T-helper 17 cell (primary cell): ENCODE results near the gene MARCHF7. TPM values are rescaled to one million over a fixed set of nuclear protein-coding genes. Genes with fewer than 3 reads are reported as not detected.
"Not testable (repeated sequence)": the region's sequence is repeated elsewhere in the genome, so short reads cannot be mapped to it uniquely, and the experiment has no call there.

Experiments used
- ATAC-seq: fragments of 150-1000 bp; cut with Tn5 transposase; 2 replicates; pipeline ENCODE4 v1.10.0; 2021; ENCODE audit warnings: mild to moderate bottlenecking, moderate library complexity
- DNase-seq, 3 donors: peaks; one replicate each; pipeline versions ENCODE4 v3.0.0 to v3.0.0-alpha.2; 2020 to 2021
- H3K9me3 ChIP-seq: one replicate; pipeline ENCODE4 v1.7.0; 2013; ENCODE audit warnings: low read length, mild to moderate bottlenecking; ENCODE audit not compliant: control insufficient read depth, poor library complexity, severe bottlenecking
- H3K27ac Mint-ChIP-seq: one replicate; pipeline ENCODE4 v1.8.0; 2022; ENCODE audit warnings: mild to moderate bottlenecking, moderate library complexity, mixed read lengths
- H3K27me3 Mint-ChIP-seq: one replicate; pipeline ENCODE4 v1.8.0; 2022; ENCODE audit warnings: mixed read lengths
- H3K36me3 Mint-ChIP-seq: one replicate; pipeline ENCODE4 v1.8.0; 2022; ENCODE audit warnings: low read depth, mixed read lengths
- H3K4me1 Mint-ChIP-seq: one replicate; pipeline ENCODE4 v1.8.0; 2022; ENCODE audit warnings: mild to moderate bottlenecking, mixed read lengths
- H3K4me3 Mint-ChIP-seq: one replicate; pipeline ENCODE4 v1.8.0; 2022; ENCODE audit warnings: mild to moderate bottlenecking, moderate library complexity, mixed read lengths
- total RNA-seq, 4 donors: library from RNA in 2 of 4; stranded (reverse) in 2 of 4; gene quantifications; one replicate each; pipeline ENCODE4 v1.2.3 and lab custom pipeline; 2022 to 2026

Gene MARCHF7
- total RNA-seq, 2 donors from 2014 or later = 62.0 to 69.4 TPM

DNA sequence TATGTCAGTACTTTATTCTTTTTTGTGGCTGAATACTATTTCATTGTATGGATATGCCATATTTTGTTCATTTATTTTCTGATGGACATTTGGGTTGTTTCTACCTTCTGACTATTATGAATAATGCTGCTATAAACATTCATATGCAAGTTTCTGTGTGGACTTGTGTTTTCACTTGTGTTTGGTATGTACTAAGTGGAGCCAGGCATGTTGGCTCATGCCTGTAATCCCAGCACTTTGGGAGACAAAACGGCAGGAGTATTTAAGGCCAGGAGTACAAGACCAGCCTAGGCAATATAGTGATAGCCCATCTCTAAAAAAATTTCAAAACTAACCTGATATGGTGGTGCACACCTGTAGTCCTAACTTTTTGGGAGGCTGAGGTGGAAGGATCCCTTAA lies 23.3 kb downstream of the MARCHF7 start:
- no peak for DNase-seq
- no peaks in the 10 kb centered on the region for H3K27me3 Mint-ChIP-seq
- no peak for ATAC-seq
- peaks cover 27% of the 10 kb centered on the region for H3K4me1 Mint-ChIP-seq
- H3K9me3 ChIP-seq = no peaks in the 10 kb centered on the region
- peaks cover 4% of the 10 kb centered on the region for H3K36me3 Mint-ChIP-seq
- peak overlapping the region; percentile 17 for H3K27ac Mint-ChIP-seq
- no peak overlapping the region for H3K4me3 Mint-ChIP-seq

DNA sequence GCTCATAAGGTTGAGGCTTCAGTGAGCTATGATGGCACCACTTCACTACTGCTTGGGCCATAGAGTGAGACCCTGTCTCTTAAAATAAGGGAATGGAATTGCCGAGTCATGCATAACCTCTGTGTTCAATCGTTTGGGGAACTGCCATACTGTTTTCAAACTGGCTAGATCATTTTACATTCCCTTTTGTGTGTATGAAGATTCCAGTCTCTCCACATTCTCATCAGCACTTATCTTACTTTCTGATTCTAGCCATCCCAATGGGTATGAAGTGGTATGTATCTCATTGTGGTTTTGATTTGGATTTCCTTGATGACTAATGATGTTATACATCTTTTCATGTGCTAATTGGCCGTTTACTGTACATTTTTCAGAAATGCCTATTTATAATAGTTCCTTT lies 23.7 kb downstream of the MARCHF7 start:
- Mint-ChIP-seq H3K36me3 (no peaks in the 10 kb centered on the region), H3K27ac (no peak overlapping the region), H3K4me1 (peaks cover 23% of the 10 kb centered on the region), H3K4me3 (no peak overlapping the region), H3K27me3 (no peaks in the 10 kb centered on the region)
- H3K9me3 ChIP-seq = no peaks in the 10 kb centered on the region
- ATAC-seq (no peak), DNase-seq (no peak)

DNA sequence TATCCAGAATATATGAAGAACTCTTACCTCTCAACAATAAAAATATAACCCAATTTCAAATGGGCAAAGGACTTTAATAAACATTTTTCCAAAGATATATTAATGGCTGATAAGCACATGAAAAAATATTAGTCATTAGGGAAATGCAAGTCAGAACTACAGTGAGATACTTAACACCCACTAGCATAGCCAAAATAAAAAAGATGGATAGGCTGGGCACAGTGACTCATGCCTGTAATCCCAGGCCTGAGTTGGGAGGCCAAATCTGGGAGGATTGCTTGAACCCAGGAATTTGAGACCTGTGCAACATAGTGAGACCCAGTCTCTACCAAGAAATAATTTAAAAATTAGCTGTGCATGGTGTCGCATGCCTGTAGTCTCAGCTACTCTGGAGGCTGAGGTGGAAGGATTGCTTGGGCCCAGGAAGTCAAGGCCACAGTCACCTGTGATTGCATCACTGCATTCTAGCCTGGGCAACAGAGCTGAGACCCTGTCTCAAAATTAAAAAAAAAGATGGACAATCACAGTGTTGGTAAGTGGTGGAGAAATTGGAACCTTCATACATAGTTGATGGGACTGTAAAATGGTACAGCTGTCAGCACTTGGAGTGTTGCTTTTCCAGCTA lies 25.1 kb downstream of the MARCHF7 start:
- Mint-ChIP-seq H3K36me3 (no peaks in the 10 kb centered on the region), H3K27me3 (no peaks in the 10 kb centered on the region), H3K27ac (no peak overlapping the region), H3K4me1 (peaks cover 24% of the 10 kb centered on the region), H3K4me3 (no peak overlapping the region)
- DNase-seq (no peak), ATAC-seq (no peak)
- no peaks in the 10 kb centered on the region for H3K9me3 ChIP-seq

DNA sequence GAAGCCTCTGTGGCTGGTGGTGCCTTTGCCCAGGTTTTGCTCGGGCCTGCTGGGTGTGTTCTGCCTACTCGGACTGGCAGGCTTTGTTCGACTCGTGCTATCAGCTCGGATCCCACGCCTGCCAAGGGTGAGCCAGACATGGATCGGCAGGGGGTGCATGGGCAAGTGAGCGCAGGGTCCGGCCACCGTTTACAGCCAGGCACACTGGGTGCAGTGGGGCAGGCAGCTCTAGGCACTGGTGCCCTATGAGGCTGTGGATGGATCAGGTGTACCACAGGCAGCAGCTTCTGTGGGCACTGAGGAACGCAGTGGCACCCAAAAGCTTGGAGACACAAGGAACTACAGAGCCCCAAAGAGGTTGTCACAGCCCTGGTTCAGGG lies 25.6 kb downstream of the MARCHF7 start:
- H3K4me3 Mint-ChIP-seq = no peak overlapping the region
- ATAC-seq = no peak
- H3K9me3 ChIP-seq = no peaks in the 10 kb centered on the region
- no peak for DNase-seq
- peak overlapping the region; percentile 11 for H3K27ac Mint-ChIP-seq
- H3K36me3 Mint-ChIP-seq = no peaks in the 10 kb centered on the region
- no peaks in the 10 kb centered on the region for H3K27me3 Mint-ChIP-seq
- peaks cover 26% of the 10 kb centered on the region for H3K4me1 Mint-ChIP-seq

DNA sequence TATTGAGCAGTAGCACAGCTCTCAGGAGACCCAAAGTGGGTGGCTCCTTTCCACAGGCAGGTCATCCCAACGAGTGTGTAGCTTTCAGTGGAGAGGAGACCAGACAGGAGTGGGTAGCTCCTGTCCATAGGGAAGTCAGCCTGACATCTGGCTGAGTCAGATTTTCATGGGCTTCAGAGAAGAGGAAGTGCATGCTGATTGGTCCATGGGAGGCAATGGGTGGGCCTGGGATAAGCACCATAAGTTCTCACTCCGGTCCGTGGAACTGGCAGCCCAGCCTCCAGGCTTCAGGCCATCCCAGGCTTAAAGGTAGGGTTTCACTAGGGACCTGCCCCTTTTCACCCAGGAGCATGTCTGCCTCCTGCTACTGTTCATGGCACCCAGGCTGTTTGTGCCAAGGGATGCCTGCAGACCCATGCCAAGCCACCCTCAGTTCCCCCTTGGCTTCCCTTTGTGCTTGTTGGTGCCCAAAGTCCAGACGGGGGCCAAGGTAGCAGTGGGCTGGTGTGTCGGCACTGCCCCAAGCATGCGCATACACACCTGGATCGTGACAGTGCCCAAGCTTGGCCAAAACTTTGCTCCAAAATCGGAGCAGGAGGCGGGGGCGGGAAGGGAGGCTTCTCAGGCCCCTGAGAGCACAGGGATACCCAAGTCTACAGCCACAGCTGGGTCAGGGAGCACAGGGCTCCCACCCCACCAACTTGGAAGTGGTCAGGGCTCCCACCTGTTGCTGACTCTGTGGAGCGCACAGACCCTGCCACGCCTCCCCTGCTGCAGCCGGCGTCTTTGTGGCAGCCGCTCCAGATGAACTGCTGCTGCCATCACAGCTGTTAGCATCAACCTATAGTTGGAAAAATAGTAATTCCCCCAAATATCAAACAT lies 26.4 kb downstream of the MARCHF7 start:
- Mint-ChIP-seq H3K36me3 (no peaks in the 10 kb centered on the region), H3K27ac (peak overlapping the region; percentile 11), H3K4me1 (peaks cover 26% of the 10 kb centered on the region), H3K27me3 (no peaks in the 10 kb centered on the region), H3K4me3 (no peak overlapping the region)
- DNase-seq (no peak), ATAC-seq (peak; percentile 25)
- H3K9me3 ChIP-seq = no peaks in the 10 kb centered on the region

DNA sequence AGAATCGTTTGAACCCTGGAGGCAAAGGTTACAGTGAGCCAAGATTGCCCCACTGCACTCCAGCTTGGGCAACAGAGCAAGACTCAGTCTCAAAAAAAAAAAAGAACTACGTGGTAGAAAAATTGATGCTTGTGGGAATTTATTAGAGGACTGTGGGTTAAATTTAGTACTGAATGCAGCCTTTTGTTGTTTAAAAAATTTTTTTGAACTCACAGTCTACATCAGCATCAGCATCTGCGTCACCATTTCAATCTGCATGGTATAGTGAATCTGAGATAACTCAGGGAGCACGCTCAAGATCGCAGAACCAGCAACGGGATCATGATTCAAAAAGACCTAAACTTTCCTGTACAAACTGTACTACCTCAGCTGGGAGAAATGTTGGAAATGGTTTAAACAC lies 30.5 kb downstream of the MARCHF7 start:
- Mint-ChIP-seq H3K36me3 (peaks cover 6% of the 10 kb centered on the region), H3K27ac (peak overlapping the region; percentile 66), H3K27me3 (no peaks in the 10 kb centered on the region), H3K4me3 (no peak overlapping the region), H3K4me1 (peaks cover 22% of the 10 kb centered on the region)
- DNase-seq = no peak
- no peak for ATAC-seq
- no peaks in the 10 kb centered on the region for H3K9me3 ChIP-seq

DNA sequence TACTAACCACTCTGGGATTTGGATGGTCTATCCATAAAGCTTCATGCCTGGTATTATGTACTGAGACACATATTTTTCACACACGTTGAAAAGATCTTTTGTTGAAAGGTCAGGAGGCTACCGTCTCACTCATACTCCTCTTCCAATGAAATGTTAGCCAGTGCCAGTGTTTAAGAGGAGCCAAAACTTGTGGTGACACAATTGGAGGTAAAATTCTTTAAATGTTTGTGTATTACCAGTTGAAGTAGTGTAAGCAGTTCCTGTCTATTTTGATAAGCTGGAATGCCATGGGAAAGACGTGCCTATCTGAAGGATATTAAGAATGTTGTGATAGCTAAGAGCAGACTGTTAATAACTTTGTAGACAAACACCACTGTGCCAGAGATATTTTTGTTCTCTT lies 32.1 kb downstream of the MARCHF7 start:
- H3K27me3 Mint-ChIP-seq = no peaks in the 10 kb centered on the region
- no peak for DNase-seq
- no peak overlapping the region for H3K27ac Mint-ChIP-seq
- no peaks in the 10 kb centered on the region for H3K9me3 ChIP-seq
- no peak for ATAC-seq
- H3K36me3 Mint-ChIP-seq = peaks cover 6% of the 10 kb centered on the region
- H3K4me3 Mint-ChIP-seq = no peak overlapping the region
- peaks cover 15% of the 10 kb centered on the region for H3K4me1 Mint-ChIP-seq

DNA sequence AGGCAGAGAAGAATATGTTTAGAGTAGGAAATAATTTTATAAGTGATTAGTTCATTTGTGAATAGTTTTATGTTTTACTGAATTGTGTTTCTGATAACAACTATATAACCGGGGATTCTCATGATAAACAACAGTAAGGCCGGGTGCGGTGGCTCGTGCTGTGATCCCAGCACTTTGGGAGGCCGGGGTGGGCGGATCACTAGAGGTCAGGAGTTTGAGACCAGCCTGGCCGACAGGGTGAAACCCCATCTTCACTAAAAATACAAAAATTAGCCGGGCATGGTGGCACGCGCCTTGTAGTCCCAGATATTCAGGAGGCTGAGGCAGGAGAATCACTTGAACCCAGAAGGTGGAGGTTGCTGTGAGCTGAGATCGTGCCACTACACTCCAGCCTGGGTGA lies 32.9 kb downstream of the MARCHF7 start:
- DNase-seq, ATAC-seq, H3K27me3 Mint-ChIP-seq, H3K36me3 Mint-ChIP-seq, H3K9me3 ChIP-seq, H3K27ac Mint-ChIP-seq, H3K4me3 Mint-ChIP-seq: not testable (repeated sequence)
- peaks cover 10% of the 10 kb centered on the region for H3K4me1 Mint-ChIP-seq

DNA sequence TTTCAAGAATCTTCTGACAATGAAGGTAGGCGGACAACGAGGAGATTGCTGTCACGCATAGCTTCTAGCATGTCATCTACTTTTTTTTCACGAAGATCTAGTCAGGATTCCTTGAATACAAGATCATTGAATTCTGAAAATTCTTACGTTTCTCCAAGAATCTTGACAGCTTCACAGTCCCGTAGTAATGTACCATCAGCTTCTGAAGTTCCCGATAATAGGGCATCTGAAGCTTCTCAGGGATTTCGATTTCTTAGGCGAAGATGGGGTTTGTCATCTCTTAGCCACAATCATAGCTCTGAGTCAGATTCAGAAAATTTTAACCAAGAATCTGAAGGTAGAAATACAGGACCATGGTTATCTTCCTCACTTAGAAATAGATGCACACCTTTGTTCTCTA lies 35.8 kb downstream of the MARCHF7 start:
- Mint-ChIP-seq H3K4me3 (no peak overlapping the region), H3K4me1 (peaks cover 17% of the 10 kb centered on the region), H3K27me3 (no peaks in the 10 kb centered on the region), H3K27ac (peak overlapping the region; percentile 54), H3K36me3 (peaks cover 11% of the 10 kb centered on the region)
- no peaks in the 10 kb centered on the region for H3K9me3 ChIP-seq
- DNase-seq = no peak
- ATAC-seq = no peak

DNA sequence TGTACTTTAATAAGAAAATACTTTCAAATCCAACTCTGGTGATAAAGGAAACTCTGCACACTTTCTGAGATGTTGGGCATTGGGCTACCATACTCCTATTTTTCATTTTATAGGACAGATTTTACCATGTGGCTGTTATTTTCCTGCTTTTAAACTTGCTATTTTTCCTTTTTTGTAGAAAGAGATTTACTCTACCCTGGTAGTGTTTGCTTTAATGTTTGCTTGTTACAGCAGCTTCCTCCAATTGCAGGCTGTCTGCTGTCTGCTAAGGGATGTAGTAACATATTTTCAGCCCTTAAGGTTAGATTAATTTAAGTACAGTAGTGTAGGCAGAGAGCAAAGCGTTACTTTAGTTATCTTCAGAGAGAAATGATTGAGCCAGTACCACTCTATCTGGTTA lies 38.6 kb downstream of the MARCHF7 start:
- H3K4me1 Mint-ChIP-seq = peaks cover 10% of the 10 kb centered on the region
- H3K4me3 Mint-ChIP-seq = no peak overlapping the region
- no peak for DNase-seq
- H3K27ac Mint-ChIP-seq = peak overlapping the region; percentile 43
- H3K9me3 ChIP-seq = no peaks in the 10 kb centered on the region
- peaks cover 4% of the 10 kb centered on the region for H3K36me3 Mint-ChIP-seq
- no peak for ATAC-seq
- H3K27me3 Mint-ChIP-seq = no peaks in the 10 kb centered on the region

DNA sequence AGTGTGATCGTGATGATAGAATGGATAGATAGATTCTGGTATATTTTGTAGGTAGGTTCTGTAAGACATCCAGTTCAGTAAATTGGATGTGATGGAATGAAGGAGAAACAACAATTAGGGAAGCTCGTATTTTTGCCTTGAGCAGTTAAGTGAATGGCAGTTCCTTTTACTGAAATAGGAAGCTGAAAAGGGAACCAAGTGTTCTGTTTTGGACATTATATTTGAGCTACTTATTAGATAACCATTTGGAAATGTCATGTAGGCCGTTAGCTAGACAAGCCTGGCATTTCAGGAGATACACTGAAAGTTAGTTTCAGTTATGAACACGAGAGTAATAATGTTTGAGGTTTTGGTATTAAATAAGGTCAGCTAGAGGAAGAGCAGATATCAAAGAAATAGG lies 41.5 kb downstream of the MARCHF7 start:
- no peak for ATAC-seq
- H3K9me3 ChIP-seq = no peaks in the 10 kb centered on the region
- H3K27me3 Mint-ChIP-seq = no peaks in the 10 kb centered on the region
- H3K27ac Mint-ChIP-seq = no peak overlapping the region
- no peak for DNase-seq
- H3K36me3 Mint-ChIP-seq = peaks cover 9% of the 10 kb centered on the region
- peaks cover 17% of the 10 kb centered on the region for H3K4me1 Mint-ChIP-seq
- H3K4me3 Mint-ChIP-seq = no peak overlapping the region

DNA sequence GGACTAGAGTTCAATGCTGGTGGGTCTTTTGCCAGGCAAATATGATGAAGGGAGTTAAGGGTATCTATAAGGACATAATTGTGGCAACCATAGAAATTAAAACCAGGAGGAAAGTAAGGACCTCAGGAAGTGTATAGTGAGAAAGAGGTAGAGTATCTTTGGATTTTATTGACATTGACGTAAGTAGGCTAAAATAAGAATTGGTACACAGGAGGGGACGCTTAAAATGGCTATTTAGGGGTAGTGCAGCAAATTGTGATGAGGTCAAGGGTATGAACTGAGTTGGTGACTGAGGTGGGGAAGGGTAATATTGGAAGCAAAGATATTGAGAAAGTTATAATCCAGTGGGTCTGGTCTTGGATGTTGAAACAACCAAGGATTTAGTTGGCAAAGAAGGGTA lies 42.7 kb downstream of the MARCHF7 start:
- no peak overlapping the region for H3K4me3 Mint-ChIP-seq
- ATAC-seq (no peak), DNase-seq (no peak)
- H3K36me3 Mint-ChIP-seq = peaks cover 9% of the 10 kb centered on the region
- no peak overlapping the region for H3K27ac Mint-ChIP-seq
- no peaks in the 10 kb centered on the region for H3K27me3 Mint-ChIP-seq
- H3K9me3 ChIP-seq = no peaks in the 10 kb centered on the region
- peaks cover 17% of the 10 kb centered on the region for H3K4me1 Mint-ChIP-seq

DNA sequence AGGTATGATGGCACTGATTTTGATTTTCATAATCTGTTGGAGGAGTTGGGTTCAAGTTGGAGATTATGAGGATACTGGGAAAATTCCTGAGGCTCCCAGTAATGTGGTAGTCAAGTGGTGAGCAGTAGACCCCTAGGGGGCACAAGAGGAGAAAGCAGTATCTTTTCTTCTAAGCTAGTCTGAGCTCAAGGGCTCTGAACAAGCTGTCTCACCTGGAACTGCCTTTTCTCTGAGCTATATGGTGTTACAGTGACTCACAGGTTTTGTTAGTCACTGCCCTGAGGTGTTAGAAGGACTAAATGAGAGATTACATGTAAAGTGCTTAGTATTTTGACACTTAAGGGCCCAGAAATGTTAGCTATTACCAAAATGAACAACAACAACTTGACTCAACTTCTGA lies 43.5 kb downstream of the MARCHF7 start:
- no peak for DNase-seq
- H3K9me3 ChIP-seq = no peaks in the 10 kb centered on the region
- Mint-ChIP-seq H3K27me3 (no peaks in the 10 kb centered on the region), H3K4me3 (no peak overlapping the region), H3K36me3 (peaks cover 9% of the 10 kb centered on the region), H3K4me1 (peaks cover 17% of the 10 kb centered on the region), H3K27ac (no peak overlapping the region)
- peak; percentile 40 for ATAC-seq

DNA sequence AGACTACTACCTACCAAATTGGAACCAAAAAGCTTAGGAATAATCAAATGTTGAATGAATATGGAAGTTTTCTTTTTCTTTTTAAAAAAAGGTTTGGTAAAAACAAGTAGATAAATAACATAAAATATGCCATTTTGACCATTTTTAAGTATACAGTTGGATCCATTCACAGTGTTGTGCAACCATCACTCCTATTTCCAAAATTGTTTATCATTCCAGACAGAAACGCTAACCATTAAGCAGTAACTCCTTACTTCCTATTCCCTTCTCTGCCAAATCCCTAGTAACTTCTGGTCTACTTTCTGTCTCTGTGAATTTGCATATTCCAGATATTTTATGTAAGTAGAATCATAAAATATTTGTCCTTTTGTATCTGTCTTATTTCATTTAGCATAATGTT lies 45.9 kb downstream of the MARCHF7 start:
- ATAC-seq = no peak
- H3K27ac Mint-ChIP-seq = peak overlapping the region; percentile 61
- no peaks in the 10 kb centered on the region for H3K27me3 Mint-ChIP-seq
- no peak overlapping the region for H3K4me3 Mint-ChIP-seq
- peaks cover 7% of the 10 kb centered on the region for H3K36me3 Mint-ChIP-seq
- H3K4me1 Mint-ChIP-seq = peaks cover 10% of the 10 kb centered on the region
- DNase-seq = no peak
- H3K9me3 ChIP-seq = no peaks in the 10 kb centered on the region
